WTC11 (cell line): ENCODE data around the gene UMODL1. TPM values are rescaled to one million over a fixed set of nuclear protein-coding genes. Genes with fewer than 3 reads are reported as not detected.

ENCODE experiments used
- ATAC-seq: fragments of 200-7000 bp; cut with Tn5 transposase; 2 replicates; pipeline ENCODE4 v1.10.0; 2021; ENCODE audit warnings: mild to moderate bottlenecking, moderate library complexity
- CTCF ChIA-PET: fragments of 300-600 bp; sonication (Branson Sonifier 250); formaldehyde crosslinking; loops from one replicate; lab custom pipeline; 2021; ENCODE audit warnings: antibody characterized with exemption; lab: Charles Lee
- POLR2A ChIA-PET: fragments of 350-600 bp; sonication (Branson Sonifier 250); formaldehyde crosslinking; loops from one replicate; lab custom pipeline; 2021; ENCODE audit warnings: antibody characterized with exemption; lab: Charles Lee
- DNase-seq: peaks from one replicate; pipeline ENCODE4 v3.0.0; 2021; ENCODE audit warnings: low spot score
- H3K27ac Mint-ChIP-seq: 2 replicates; pipeline ENCODE4 v1.8.0; 2021; ENCODE audit warnings: mixed read lengths
- H3K27me3 Mint-ChIP-seq: 2 replicates; pipeline ENCODE4 v1.8.0; 2021; ENCODE audit warnings: low read depth, mild to moderate bottlenecking, moderate library complexity, mixed read lengths
- H3K36me3 Mint-ChIP-seq: 2 replicates; pipeline ENCODE4 v1.8.0; 2021; ENCODE audit warnings: mixed read lengths
- H3K4me1 Mint-ChIP-seq: 2 replicates; pipeline ENCODE4 v1.8.0; 2022; ENCODE audit warnings: mixed read lengths
- H3K4me3 Mint-ChIP-seq: 2 replicates; pipeline ENCODE4 v1.8.0; 2021; ENCODE audit warnings: mild to moderate bottlenecking, moderate library complexity, mixed read lengths
- H3K9me3 Mint-ChIP-seq: 2 replicates; pipeline ENCODE4 v1.8.0; 2021; ENCODE audit warnings: mixed read lengths
- CREB1 ChIP-seq: sonication (generic); formaldehyde crosslinking; IDR thresholded peaks from 2 replicates; pipeline ENCODE4 v1.8.0; 2023; ENCODE audit warnings: mild to moderate bottlenecking, missing genetic modification reagents
- EMX1 ChIP-seq: fragments of 250-450 bp; sonication (Bioruptor Pico); IDR thresholded peaks from 2 replicates; pipeline ENCODE4 v1.8.0; 2021; ENCODE audit warnings: mild to moderate bottlenecking
- NFATC4 ChIP-seq: fragments of 250-450 bp; sonication (Bioruptor Pico); IDR thresholded peaks from 2 replicates; pipeline ENCODE4 v1.9.0; 2021; ENCODE audit warnings: mild to moderate bottlenecking
- PRDM15 ChIP-seq: sonication (generic); formaldehyde crosslinking; IDR thresholded peaks from 2 replicates; pipeline ENCODE4 v1.8.0; 2022; ENCODE audit warnings: missing genetic modification reagents
- SMAD4 ChIP-seq: sonication (generic); formaldehyde crosslinking; IDR thresholded peaks from 2 replicates; pipeline ENCODE4 v1.8.0; 2022; ENCODE audit warnings: mild to moderate bottlenecking, missing genetic modification reagents
- SP1 ChIP-seq: sonication (generic); formaldehyde crosslinking; conservative IDR thresholded peaks from 2 replicates; pipeline ENCODE4 v1.8.1; 2022; ENCODE audit warnings: missing genetic modification reagents
- TCF7 ChIP-seq: sonication (generic); formaldehyde crosslinking; IDR thresholded peaks from 2 replicates; pipeline ENCODE4 v1.8.0; 2022; ENCODE audit warnings: mild to moderate bottlenecking, low read depth, missing genetic modification reagents, moderate library complexity
- TP53 ChIP-seq: sonication (generic); formaldehyde crosslinking; IDR thresholded peaks from 2 replicates; pipeline ENCODE4 v1.8.1; 2023; ENCODE audit warnings: mild to moderate bottlenecking, missing genetic modification reagents
- ZNF396 ChIP-seq: fragments of 250-450 bp; sonication (Bioruptor Pico); IDR thresholded peaks from 2 replicates; pipeline ENCODE4 v1.8.0; 2021; ENCODE audit warnings: mild to moderate bottlenecking, moderate library complexity, borderline replicate concordance
- total RNA-seq: library from RNA; stranded (reverse); gene quantifications from 3 replicates; pipeline ENCODE4 v1.2.3, GENCODE V29; 2021
- TF ChIP-seq, protein P1 (sequence below): sonication (generic); formaldehyde crosslinking; IDR thresholded peaks from 2 replicates; pipeline ENCODE4 v1.8.0; 2022; ENCODE audit warnings: mild to moderate bottlenecking, missing genetic modification reagents
- TF ChIP-seq, protein P2 (sequence below): fragments of 200-600 bp; IDR thresholded peaks from 2 replicates; pipeline ENCODE4 v1.8.0; 2022; ENCODE audit warnings: antibody characterized with exemption
- TF ChIP-seq, protein P3 (sequence below): sonication (generic); formaldehyde crosslinking; IDR thresholded peaks from 2 replicates; pipeline ENCODE4 v1.8.1; 2023; ENCODE audit warnings: mild to moderate bottlenecking, missing genetic modification reagents, borderline replicate concordance
- TF ChIP-seq, protein P4 (sequence below): sonication (generic); formaldehyde crosslinking; conservative IDR thresholded peaks from 2 replicates; pipeline ENCODE4 v1.8.1; 2022; ENCODE audit warnings: mild to moderate bottlenecking, missing genetic modification reagents
- TF ChIP-seq, protein P5 (sequence below): sonication (generic); formaldehyde crosslinking; IDR thresholded peaks from 2 replicates; pipeline ENCODE4 v1.8.1; 2023; ENCODE audit warnings: mild to moderate bottlenecking, moderate library complexity, missing genetic modification reagents
- TF ChIP-seq, protein P6 (sequence below): sonication (generic); formaldehyde crosslinking; IDR thresholded peaks from 2 replicates; pipeline ENCODE4 v1.8.1; 2023; ENCODE audit warnings: mild to moderate bottlenecking, missing genetic modification reagents

UMODL1 gene
- total RNA-seq, 1 experiment from 2014 or later: not detected

DNA sequence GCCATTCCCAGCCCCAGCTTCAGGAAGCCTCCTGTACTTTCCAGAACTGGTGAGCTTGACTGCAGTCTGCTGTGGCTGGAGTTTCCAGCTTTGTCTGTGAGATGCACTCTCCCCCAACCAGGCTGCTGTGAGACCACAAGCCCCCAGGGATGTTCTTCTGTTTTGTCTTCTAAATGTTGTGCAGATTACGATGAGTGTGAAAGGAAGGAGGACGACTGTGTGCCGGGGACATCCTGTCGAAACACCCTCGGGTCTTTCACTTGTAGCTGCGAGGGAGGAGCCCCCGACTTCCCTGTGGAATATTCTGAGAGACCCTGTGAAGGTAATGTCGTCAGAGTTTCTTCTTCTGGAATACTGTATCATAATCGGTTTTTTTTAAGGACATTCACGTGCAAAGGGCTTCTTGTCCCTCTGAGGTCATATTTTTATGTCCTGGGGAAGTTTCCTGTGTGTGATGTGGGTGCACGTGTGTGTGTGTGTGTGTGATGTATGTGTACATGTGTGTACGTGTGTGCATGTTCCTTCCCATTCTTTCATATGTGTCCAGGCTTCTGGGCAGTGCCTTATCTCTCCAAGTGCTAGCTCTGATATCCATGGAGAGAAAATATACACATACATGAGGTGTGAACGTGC, 49.9 kb downstream of the UMODL1 start (continued):
- no peak for TF ChIP-seq PRDM15 (CRISPR knock-in tag)
- TF ChIP-seq TP53 (CRISPR knock-in tag): no peak

DNA sequence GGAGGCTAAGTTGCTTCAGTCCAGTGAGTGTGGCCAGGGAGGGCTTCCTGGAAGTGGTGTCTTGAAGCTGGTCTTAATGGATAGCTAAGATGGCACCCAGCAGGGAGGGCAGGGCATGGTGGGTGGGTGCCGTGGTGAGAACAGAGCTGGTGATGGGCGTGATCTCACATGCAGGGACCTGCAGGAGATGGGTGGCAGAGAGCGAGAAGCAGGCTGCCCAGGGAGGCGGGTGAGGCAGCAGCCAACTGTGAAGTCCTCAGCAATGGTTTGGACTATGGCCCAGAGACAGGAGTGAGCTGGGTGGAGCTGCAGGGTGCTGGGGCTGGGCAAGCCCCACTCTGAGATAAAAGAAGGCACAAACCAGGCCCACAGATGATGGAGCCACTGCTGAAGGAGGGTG, 50.7 kb downstream of the UMODL1 start:
- ATAC-seq (no peak), DNase-seq (no peak)
- H3K4me1 Mint-ChIP-seq: peaks cover 25% of the 10 kb centered on the region
- no peaks in the 10 kb centered on the region for H3K36me3 Mint-ChIP-seq
- CTCF ChIA-PET: interaction anchor here (1.6 to 1.8 kb wide), 2 partner anchors 24 to 305 kb away, joined by 4 to 5 read pairs; no protein-coding TSS in a partner anchor
- no peaks in the 10 kb centered on the region for H3K27me3 Mint-ChIP-seq
- POLR2A ChIA-PET: no interaction called here
- no peak overlapping the region for H3K4me3 Mint-ChIP-seq
- TF ChIP-seq EMX1 (CRISPR knock-in tag): no peak
- no peak for TF ChIP-seq NFATC4
- TF ChIP-seq, protein P1, sequence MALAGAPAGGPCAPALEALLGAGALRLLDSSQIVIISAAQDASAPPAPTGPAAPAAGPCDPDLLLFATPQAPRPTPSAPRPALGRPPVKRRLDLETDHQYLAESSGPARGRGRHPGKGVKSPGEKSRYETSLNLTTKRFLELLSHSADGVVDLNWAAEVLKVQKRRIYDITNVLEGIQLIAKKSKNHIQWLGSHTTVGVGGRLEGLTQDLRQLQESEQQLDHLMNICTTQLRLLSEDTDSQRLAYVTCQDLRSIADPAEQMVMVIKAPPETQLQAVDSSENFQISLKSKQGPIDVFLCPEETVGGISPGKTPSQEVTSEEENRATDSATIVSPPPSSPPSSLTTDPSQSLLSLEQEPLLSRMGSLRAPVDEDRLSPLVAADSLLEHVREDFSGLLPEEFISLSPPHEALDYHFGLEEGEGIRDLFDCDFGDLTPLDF (CRISPR knock-in tag): no peak
- TF ChIP-seq, protein P2, sequence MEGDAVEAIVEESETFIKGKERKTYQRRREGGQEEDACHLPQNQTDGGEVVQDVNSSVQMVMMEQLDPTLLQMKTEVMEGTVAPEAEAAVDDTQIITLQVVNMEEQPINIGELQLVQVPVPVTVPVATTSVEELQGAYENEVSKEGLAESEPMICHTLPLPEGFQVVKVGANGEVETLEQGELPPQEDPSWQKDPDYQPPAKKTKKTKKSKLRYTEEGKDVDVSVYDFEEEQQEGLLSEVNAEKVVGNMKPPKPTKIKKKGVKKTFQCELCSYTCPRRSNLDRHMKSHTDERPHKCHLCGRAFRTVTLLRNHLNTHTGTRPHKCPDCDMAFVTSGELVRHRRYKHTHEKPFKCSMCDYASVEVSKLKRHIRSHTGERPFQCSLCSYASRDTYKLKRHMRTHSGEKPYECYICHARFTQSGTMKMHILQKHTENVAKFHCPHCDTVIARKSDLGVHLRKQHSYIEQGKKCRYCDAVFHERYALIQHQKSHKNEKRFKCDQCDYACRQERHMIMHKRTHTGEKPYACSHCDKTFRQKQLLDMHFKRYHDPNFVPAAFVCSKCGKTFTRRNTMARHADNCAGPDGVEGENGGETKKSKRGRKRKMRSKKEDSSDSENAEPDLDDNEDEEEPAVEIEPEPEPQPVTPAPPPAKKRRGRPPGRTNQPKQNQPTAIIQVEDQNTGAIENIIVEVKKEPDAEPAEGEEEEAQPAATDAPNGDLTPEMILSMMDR: no peak
- TF ChIP-seq, protein P3, sequence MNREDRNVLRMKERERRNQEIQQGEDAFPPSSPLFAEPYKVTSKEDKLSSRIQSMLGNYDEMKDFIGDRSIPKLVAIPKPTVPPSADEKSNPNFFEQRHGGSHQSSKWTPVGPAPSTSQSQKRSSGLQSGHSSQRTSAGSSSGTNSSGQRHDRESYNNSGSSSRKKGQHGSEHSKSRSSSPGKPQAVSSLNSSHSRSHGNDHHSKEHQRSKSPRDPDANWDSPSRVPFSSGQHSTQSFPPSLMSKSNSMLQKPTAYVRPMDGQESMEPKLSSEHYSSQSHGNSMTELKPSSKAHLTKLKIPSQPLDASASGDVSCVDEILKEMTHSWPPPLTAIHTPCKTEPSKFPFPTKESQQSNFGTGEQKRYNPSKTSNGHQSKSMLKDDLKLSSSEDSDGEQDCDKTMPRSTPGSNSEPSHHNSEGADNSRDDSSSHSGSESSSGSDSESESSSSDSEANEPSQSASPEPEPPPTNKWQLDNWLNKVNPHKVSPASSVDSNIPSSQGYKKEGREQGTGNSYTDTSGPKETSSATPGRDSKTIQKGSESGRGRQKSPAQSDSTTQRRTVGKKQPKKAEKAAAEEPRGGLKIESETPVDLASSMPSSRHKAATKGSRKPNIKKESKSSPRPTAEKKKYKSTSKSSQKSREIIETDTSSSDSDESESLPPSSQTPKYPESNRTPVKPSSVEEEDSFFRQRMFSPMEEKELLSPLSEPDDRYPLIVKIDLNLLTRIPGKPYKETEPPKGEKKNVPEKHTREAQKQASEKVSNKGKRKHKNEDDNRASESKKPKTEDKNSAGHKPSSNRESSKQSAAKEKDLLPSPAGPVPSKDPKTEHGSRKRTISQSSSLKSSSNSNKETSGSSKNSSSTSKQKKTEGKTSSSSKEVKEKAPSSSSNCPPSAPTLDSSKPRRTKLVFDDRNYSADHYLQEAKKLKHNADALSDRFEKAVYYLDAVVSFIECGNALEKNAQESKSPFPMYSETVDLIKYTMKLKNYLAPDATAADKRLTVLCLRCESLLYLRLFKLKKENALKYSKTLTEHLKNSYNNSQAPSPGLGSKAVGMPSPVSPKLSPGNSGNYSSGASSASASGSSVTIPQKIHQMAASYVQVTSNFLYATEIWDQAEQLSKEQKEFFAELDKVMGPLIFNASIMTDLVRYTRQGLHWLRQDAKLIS: no peak
- no peak for TF ChIP-seq SMAD4 (CRISPR knock-in tag)
- TF ChIP-seq, protein P4, sequence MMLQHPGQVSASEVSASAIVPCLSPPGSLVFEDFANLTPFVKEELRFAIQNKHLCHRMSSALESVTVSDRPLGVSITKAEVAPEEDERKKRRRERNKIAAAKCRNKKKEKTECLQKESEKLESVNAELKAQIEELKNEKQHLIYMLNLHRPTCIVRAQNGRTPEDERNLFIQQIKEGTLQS (CRISPR knock-in tag): no peak
- H3K9me3 Mint-ChIP-seq: no peaks in the 10 kb centered on the region
- no peak overlapping the region for H3K27ac Mint-ChIP-seq

- Mint-ChIP-seq H3K27ac (no peak overlapping the region), H3K27me3 (no peaks in the 10 kb centered on the region), H3K9me3 (no peaks in the 10 kb centered on the region), H3K4me3 (no peak overlapping the region), H3K4me1 (peaks cover 22% of the 10 kb centered on the region), H3K36me3 (no peaks in the 10 kb centered on the region)
- TF ChIP-seq NFATC4 (no peak), ZNF396 (CRISPR knock-in tag) (no peak), SP1 (CRISPR knock-in tag) (no peak), CREB1 (CRISPR knock-in tag) (no peak), TCF7 (CRISPR knock-in tag) (no peak)
- TF ChIP-seq, protein P5, sequence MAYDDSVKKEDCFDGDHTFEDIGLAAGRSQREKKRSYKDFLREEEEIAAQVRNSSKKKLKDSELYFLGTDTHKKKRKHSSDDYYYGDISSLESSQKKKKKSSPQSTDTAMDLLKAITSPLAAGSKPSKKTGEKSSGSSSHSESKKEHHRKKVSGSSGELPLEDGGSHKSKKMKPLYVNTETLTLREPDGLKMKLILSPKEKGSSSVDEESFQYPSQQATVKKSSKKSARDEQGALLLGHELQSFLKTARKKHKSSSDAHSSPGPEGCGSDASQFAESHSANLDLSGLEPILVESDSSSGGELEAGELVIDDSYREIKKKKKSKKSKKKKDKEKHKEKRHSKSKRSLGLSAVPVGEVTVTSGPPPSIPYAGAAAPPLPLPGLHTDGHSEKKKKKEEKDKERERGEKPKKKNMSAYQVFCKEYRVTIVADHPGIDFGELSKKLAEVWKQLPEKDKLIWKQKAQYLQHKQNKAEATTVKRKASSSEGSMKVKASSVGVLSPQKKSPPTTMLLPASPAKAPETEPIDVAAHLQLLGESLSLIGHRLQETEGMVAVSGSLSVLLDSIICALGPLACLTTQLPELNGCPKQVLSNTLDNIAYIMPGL: no peak
- TF ChIP-seq, protein P6, sequence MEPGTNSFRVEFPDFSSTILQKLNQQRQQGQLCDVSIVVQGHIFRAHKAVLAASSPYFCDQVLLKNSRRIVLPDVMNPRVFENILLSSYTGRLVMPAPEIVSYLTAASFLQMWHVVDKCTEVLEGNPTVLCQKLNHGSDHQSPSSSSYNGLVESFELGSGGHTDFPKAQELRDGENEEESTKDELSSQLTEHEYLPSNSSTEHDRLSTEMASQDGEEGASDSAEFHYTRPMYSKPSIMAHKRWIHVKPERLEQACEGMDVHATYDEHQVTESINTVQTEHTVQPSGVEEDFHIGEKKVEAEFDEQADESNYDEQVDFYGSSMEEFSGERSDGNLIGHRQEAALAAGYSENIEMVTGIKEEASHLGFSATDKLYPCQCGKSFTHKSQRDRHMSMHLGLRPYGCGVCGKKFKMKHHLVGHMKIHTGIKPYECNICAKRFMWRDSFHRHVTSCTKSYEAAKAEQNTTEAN: no peak
- CTCF ChIA-PET: interaction anchor here (1.6 to 1.8 kb wide), 2 partner anchors 23 to 306 kb away, joined by 4 to 5 read pairs; no protein-coding TSS in a partner anchor
- POLR2A ChIA-PET: no interaction called here
- DNase-seq (no peak), ATAC-seq (no peak)
Observed at GRCh38 chr21:42122398-42122797, 51.3 kb downstream of the UMODL1 start.
